ENCODE measurements around the gene ABCB6. TPM values are rescaled to one million over a fixed set of nuclear protein-coding genes. Genes with fewer than 3 reads are reported as not detected.

ABCB6 gene
- total RNA-seq, 1 experiment from 2014 or later, result 68.6 TPM

- H3K36me3 Mint-ChIP-seq (ENCODE audit: insufficient read depth, unreplicated experiment), result peaks cover 52% of the 10 kb centered on the region
- no peaks in the 10 kb centered on the region for H3K27me3 Mint-ChIP-seq (ENCODE audit: insufficient read depth, unreplicated experiment)
- no peak for TF ChIP-seq CTCF (IDR thresholded peaks at IDR 0.05; ENCODE audit: insufficient read depth in 1 of 2, low read depth in 1 of 2, low read length in 1 of 2, severe bottlenecking in 1 of 2, unreplicated experiment in 1 of 2)
- H3K9me3 ChIP-seq, result no peaks in the 10 kb centered on the region
- ChIA-PET CTCF (interaction anchor here (0.6 to 2.5 kb wide), 15 partner anchors 10 to 227 kb away, joined by 3 to 13 read pairs (median 6); partner anchors contain the start of genes CNPPD1, GLB1L, STK16 and TUBA4A), POLR2A (interaction anchor here (0.6 to 3.1 kb wide), 12 partner anchors 9 to 330 kb away, joined by 3 to 29 read pairs (median 6); partner anchors contain the start of genes ABCB6, CNPPD1, DNPEP and GLB1L)
- H3K4me3 ChIP-seq (ENCODE audit: low read depth, low read length), result peak overlapping the region; percentile 78
- peaks cover 8% of the 10 kb centered on the region for H3K4me1 ChIP-seq
- H3K4me1 Mint-ChIP-seq (ENCODE audit: low read depth, unreplicated experiment), result peaks cover 5% of the 10 kb centered on the region
- peak overlapping the region; percentile 81 for H3K4me3 Mint-ChIP-seq (ENCODE audit: unreplicated experiment)
- H3K27ac Mint-ChIP-seq (ENCODE audit: unreplicated experiment), result no peak overlapping the region
- peaks cover 14% of the 10 kb centered on the region for H3K36me3 ChIP-seq (ENCODE audit: control insufficient read depth, insufficient read depth, low read length)
- H3K27me3 ChIP-seq (replicated peaks; ENCODE audit: control insufficient read depth, insufficient read depth, low read length), result no peaks in the 10 kb centered on the region
- no peaks in the 10 kb centered on the region for H3K9me3 Mint-ChIP-seq (ENCODE audit: unreplicated experiment)
- TSS peak; percentile 67 for BruUV-seq (replicated peaks)
- DNase-seq, result no peak
- intact Hi-C loops (cut with micrococcal nuclease; ENCODE audit: unreplicated experiment), result loop anchor here (1.0 kb wide), 2 partner anchors 11 to 47 kb away; partner anchors contain the start of genes ABCB6 and NHEJ1
Observed at GRCh38 chr2:219207134-219207883, 11.4 kb downstream of the ABCB6 start.

GRCh38 chr2:219206328-219207133, 12.2 kb downstream of the ABCB6 start, which contains the start of gene ZFAND2B:
Gene ZFAND2B (plus strand): TSS chr2:219206782. CDS start chr2:219206988, 206 bp downstream.
- peak within 1 kb of the TSS; percentile 84 for H3K27ac Mint-ChIP-seq (ENCODE audit: unreplicated experiment)
- peak within 1 kb of the TSS; percentile 81 for H3K4me3 Mint-ChIP-seq (ENCODE audit: unreplicated experiment)
- peaks cover 45% of the 10 kb centered on the region for H3K36me3 Mint-ChIP-seq (ENCODE audit: insufficient read depth, unreplicated experiment)
- BruUV-seq (replicated peaks), result no TSS peak
- peaks cover 5% of the 10 kb centered on the region for H3K4me1 Mint-ChIP-seq (ENCODE audit: low read depth, unreplicated experiment)
- H3K4me1 ChIP-seq, result peaks cover 8% of the 10 kb centered on the region
- peak; percentile 93 to 98 for DNase-seq
- H3K27me3 ChIP-seq (replicated peaks; ENCODE audit: control insufficient read depth, insufficient read depth, low read length), result no peaks in the 10 kb centered on the region
- no peaks in the 10 kb centered on the region for H3K9me3 Mint-ChIP-seq (ENCODE audit: unreplicated experiment)
- no peaks in the 10 kb centered on the region for H3K27me3 Mint-ChIP-seq (ENCODE audit: insufficient read depth, unreplicated experiment)
- H3K9me3 ChIP-seq, result no peaks in the 10 kb centered on the region
- CTCF ChIA-PET, result interaction anchor here (0.6 to 2.5 kb wide), 19 partner anchors 9 to 304 kb away, joined by 3 to 13 read pairs (median 4); partner anchors contain the start of genes CNPPD1, GLB1L, STK16 and TUBA4A
- H3K4me3 ChIP-seq (ENCODE audit: low read depth, low read length), result peak within 1 kb of the TSS; percentile 78
- no peak for TF ChIP-seq CTCF (IDR thresholded peaks at IDR 0.05; ENCODE audit: insufficient read depth in 1 of 2, low read depth in 1 of 2, low read length in 1 of 2, severe bottlenecking in 1 of 2, unreplicated experiment in 1 of 2)
- intact Hi-C loops (cut with micrococcal nuclease; ENCODE audit: unreplicated experiment), result loop anchor here (1.0 kb wide), 4 partner anchors 12 to 46 kb away; partner anchors contain the start of genes ABCB6, ANKZF1, ATG9A and NHEJ1
- peaks cover 14% of the 10 kb centered on the region for H3K36me3 ChIP-seq (ENCODE audit: control insufficient read depth, insufficient read depth, low read length)
- POLR2A ChIA-PET, result interaction anchor here (0.6 to 3.1 kb wide), 16 partner anchors 10 to 364 kb away, joined by 3 to 29 read pairs (median 6); partner anchors contain the start of genes ABCB6, CNPPD1, DNPEP and GLB1L

Data from Caco-2 (cell line).